IPS-20b (cell line): ENCODE measurements around the gene SEC24A.
A peak's percentile ranks its signal among the peaks of the same experiment; 100 is the strongest.
"Not testable (repeated sequence)": the region's sequence is repeated elsewhere in the genome, so short reads cannot be mapped to it uniquely, and the experiment has no call there.

Experiments used
- H3K27ac ChIP-seq: one replicate; pipeline ENCODE4 v1.5.1; 2013; ENCODE audit warnings: low read length
- H3K27me3 ChIP-seq: 2 replicates; pipeline ENCODE4 v1.6.1; 2013; ENCODE audit warnings: mild to moderate bottlenecking, low read length, inconsistent platforms; ENCODE audit not compliant: insufficient read depth
- H3K36me3 ChIP-seq: 2 replicates; pipeline ENCODE4 v1.6.1; 2013; ENCODE audit warnings: low read depth, mild to moderate bottlenecking, inconsistent platforms, low read length, moderate library complexity; ENCODE audit not compliant: insufficient read depth
- H3K4me1 ChIP-seq: 2 replicates; pipeline ENCODE4 v1.6.1; 2013; ENCODE audit warnings: mild to moderate bottlenecking, control low read depth, inconsistent platforms, low read length, moderate library complexity; ENCODE audit not compliant: insufficient read depth
- H3K4me3 ChIP-seq: 2 replicates; pipeline ENCODE4 v1.5.1; 2013; ENCODE audit warnings: mild to moderate bottlenecking, low read length, inconsistent platforms
- H3K9ac ChIP-seq: 2 replicates; pipeline ENCODE4 v1.6.1; 2013; ENCODE audit warnings: low read depth, mild to moderate bottlenecking, inconsistent platforms, low read length, moderate library complexity
- H3K9me3 ChIP-seq: 2 replicates; pipeline ENCODE4 v1.6.1; 2013; ENCODE audit warnings: mild to moderate bottlenecking, low read depth, low read length, inconsistent platforms; ENCODE audit not compliant: insufficient read depth

Gene SEC24A

DNA sequence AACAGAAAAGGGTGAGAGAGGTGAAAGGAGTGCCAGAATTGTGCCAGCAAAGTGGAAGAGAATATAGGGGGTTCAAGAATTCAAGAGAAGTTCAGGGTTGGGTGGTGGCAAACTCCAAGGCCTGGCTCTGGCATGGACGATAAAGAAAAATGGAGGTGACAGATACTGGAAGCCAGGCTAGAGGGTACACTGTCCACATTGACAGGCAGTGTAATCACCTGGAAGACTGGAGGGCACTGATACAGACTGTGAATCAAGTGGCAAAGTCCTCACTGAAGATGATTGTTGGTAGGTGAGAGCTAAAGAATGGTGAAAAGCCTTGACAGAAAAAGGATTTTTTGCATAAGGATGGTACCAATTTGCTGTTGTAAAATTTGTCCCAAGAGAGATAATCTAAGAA lies 23.0 kb upstream of the SEC24A start:
- Histone ChIP-seq H3K27ac (no peak overlapping the region), H3K9me3 (no peaks in the 10 kb centered on the region), H3K4me3 (no peak overlapping the region), H3K36me3 (peaks cover 18% of the 10 kb centered on the region), H3K4me1 (no peaks in the 10 kb centered on the region), H3K27me3 (no peaks in the 10 kb centered on the region), H3K9ac (no peak overlapping the region)

DNA sequence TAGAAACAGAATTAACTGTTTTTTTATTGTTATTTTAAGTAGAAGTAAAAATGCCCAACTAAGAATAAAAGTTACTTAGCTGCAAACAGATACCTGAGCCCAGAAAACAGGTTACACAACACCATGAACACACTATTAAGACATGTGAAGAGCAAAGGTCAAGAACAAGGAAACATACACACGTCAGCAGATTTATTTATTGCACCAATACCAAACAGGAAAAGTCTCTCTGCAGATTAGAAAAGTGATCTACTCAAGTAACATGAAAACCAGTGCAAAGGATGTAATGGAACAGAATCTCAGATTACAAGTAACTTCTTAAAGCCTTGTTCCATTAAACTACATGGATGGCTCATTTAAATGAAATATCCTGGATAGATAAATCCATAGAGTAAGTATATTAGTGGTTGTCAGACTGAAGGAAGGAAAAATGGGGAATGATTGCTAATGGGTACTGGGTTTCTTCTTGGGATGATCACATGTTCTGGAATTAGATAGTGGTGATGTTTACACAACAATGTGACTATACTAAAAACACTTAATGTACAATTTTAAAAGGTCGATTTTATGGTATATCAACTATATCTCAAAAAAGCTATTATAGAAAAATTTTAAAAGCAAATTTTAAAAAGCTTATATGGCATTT lies 22.1 kb upstream of the SEC24A start:
- no peak overlapping the region for H3K27ac ChIP-seq

DNA sequence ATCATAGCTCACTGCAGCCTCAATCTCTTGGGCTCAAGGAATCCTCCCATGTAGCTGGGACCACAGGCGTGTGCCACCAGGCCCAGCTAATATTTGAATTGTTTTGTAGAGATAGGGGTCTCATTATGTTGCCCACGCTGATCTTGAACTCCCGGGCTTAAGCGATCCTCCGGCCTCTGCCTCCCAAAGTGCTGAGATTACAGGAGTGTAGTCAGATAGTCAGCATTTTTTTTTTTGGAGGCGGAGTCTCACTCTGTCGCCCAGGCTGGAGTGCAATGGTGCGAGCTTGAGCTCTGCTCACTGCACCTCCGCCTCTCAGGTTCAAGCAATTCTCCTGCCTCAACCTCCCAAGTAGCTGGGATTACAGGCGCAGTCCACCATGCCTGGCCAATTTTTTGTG lies 14.4 kb upstream of the SEC24A start:
- Histone ChIP-seq H3K4me3 (no peak overlapping the region), H3K27me3 (no peaks in the 10 kb centered on the region), H3K9ac (no peak overlapping the region), H3K27ac (no peak overlapping the region), H3K9me3 (no peaks in the 10 kb centered on the region), H3K36me3 (no peaks in the 10 kb centered on the region), H3K4me1 (no peaks in the 10 kb centered on the region)

More for the DNA sequence above, 22.1 kb upstream of the SEC24A start:
- H3K36me3 ChIP-seq = 0 out of 2 replicates have a peak, but pooled peaks cover 9% of the 10 kb centered on the region
- no peaks in the 10 kb centered on the region for H3K27me3 ChIP-seq
- no peak overlapping the region for H3K9ac ChIP-seq
- H3K4me1 ChIP-seq = no peaks in the 10 kb centered on the region
- H3K9me3 ChIP-seq = no peaks in the 10 kb centered on the region
- no peak overlapping the region for H3K4me3 ChIP-seq

DNA sequence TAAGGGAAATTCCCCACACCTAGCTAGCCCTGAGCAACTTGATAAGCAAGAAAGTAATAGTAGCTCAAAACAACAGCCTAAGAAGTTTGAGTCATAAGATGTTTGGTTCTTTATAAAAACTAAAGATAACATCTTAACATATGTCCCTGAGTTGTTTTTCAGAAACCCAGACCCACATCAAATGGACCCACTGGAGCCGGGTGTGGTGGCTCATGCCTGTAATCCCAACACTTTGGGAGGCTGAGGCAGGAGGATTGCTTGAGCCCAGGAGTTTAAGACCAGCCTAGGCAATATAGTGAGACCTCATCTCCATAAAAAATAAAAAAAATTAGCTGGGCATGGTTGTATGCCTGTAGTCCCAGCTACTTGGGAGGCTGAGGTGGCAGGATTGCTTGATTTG lies 13.2 kb upstream of the SEC24A start:
- H3K27me3 ChIP-seq, H3K4me1 ChIP-seq, H3K36me3 ChIP-seq, H3K9me3 ChIP-seq, H3K4me3 ChIP-seq, H3K9ac ChIP-seq, H3K27ac ChIP-seq: not testable (repeated sequence)

DNA sequence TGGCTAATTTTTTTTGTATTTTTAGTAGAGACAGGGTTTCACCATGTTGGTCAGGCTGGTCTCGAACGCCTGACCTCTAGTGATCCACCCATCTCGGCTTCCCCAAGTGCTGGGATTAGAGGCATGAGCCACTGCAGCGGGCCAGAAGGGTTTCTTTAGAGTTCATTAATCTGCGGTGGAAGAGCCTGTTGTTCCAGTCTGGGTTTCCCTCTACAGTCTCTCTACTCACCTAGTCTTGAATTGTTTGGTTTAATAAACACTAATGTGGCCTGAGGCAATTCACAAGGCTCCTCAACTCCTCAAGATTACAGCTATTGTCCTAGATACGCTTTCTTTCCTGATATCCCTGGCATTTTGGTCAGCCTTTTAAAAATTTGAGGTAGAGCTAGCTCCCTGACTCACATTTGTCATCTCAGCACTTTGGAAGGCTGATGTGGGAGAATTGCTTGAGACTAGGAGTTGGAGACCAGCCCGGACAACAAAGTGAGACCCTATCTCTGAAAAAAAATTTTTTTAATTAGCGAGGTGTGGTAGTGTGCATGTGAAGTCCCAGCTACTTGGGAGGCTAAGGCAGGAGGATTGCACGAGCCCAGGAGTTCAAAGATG lies 11.4 kb upstream of the SEC24A start:
- Histone ChIP-seq H3K4me3 (no peak overlapping the region), H3K9me3 (no peaks in the 10 kb centered on the region), H3K27ac (no peak overlapping the region), H3K4me1 (no peaks in the 10 kb centered on the region), H3K9ac (no peak overlapping the region), H3K27me3 (no peaks in the 10 kb centered on the region), H3K36me3 (no peaks in the 10 kb centered on the region)

DNA sequence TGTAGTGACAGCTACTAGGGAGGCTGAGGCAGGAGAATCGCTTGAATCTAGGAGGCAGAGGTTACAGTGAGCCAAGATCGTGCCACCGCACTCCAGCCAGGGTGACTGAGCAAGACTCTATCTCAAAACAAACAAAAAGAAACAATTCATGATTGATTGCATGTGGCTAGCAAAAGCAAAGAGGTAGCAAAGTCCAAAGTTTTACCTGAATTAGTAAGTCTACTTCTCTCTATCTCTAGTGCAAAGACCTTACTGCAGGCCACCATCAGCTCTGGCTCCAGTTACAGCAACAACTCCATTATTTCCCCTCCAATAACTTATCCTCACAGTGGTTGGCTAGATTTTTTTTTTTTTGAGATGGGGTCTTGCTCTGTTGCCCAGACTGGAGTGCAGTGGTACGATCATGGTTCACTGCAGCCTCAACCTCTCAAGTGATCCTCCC lies 9.8 kb upstream of the SEC24A start:
- Histone ChIP-seq H3K9me3 (no peaks in the 10 kb centered on the region), H3K27ac (no peak overlapping the region), H3K36me3 (no peaks in the 10 kb centered on the region), H3K27me3 (no peaks in the 10 kb centered on the region), H3K4me1 (no peaks in the 10 kb centered on the region), H3K9ac (no peak overlapping the region), H3K4me3 (no peak overlapping the region)

DNA sequence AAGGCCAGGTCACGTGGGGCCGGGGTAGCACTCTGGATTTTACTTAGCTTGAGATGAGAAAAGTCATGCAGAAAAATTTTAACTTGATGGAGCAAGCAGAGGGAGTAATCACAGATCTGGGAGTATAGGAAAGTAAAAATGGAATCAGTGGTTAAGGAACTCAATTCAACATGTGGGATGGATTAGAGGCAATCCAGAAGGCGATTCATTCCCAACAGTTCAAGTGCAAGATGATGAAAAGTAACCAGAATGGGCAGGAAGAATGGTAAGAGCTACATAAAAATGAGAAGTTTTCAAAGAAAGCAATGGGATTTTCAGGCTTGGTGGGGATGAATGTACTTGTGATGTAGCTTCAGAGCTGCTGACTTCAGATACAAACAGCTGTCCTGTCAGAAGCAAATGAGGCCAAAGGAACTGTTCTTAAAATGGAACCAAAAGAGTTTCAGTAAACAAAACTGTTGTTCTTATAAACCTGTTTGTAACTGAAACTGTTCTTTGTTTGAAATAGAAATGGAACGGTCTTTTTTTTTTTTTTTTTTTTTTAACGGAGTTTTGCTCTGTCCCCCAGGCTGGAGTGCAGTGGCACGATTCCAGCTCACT lies 5.6 kb upstream of the SEC24A start:
- Histone ChIP-seq H3K4me1 (no peaks in the 10 kb centered on the region), H3K9me3 (no peaks in the 10 kb centered on the region), H3K27me3 (no peaks in the 10 kb centered on the region), H3K9ac (no peak overlapping the region), H3K4me3 (no peak overlapping the region), H3K36me3 (no peaks in the 10 kb centered on the region), H3K27ac (no peak overlapping the region)

DNA sequence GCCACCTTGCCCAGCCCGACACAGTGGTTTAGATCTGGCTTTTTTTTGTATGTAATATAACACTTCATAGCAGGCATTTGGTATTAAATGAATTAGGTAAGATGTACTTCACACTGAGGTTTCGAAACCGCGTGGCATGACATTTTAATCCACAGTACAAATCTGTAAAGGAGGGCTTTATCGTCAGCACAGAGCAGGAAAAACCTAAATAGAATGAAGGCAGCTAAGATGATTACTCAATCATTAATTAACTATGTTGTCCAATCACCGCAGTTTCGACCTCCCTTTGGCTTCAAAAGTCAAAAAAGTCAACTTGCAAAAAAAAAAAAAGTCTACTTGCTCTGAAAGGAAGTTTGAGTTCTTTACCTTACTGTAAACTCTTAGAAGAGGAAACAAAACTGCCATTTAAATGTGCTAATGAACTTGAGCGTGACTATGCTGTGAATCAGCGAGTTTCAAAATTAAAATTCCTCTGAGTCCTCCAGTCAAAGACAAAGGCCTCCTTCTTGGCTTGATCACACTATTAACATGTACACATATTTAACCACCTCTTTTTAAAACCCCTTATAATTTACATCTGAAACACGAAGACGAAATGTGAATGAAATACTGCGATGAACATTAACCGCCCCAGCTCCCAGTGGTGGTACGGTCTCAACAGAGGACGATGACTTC lies 698 bp upstream of the SEC24A start:
- Histone ChIP-seq H3K4me3 (peak overlapping the region; percentile 87), H3K27me3 (no peaks in the 10 kb centered on the region), H3K36me3 (no peaks in the 10 kb centered on the region), H3K9me3 (no peaks in the 10 kb centered on the region), H3K4me1 (peaks cover 4% of the 10 kb centered on the region; the same call in 1 of the 2 replicates), H3K27ac (peak overlapping the region; percentile 31), H3K9ac (peak overlapping the region; percentile 90)

DNA sequence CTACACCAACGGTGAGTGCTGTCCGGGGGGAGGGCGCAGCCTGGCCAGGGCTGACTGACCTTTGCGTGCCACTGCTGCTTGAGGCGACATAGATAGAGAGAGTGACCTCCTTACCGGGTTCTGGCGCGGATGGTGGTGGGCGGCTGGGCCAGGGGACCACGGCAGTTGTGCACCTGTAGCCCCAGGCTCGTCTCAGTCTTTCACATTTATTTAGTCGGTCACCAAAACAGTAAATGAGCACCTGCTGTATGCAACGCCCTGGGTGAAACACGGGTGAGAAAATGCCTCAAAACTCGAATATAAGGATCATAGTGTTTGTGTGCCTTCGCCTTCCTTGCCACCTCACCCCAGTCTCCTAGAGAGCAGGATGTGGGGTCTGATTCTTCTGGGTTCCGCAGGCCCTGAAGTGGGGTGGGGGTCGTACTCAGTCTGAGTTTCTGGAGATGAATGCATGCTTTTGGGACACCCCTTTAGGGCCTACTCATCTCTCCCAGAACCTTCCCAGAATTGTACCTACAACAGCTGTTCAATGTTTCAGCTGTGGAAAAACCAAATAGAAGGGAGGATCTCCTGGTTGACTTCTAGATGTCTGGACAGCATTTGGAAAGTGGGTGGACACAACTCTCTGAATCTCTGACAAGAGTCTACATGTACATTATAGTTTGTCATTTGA lies 714 bp downstream of the SEC24A start:
- peak overlapping the region; percentile 13 for H3K27ac ChIP-seq
- peaks cover 4% of the 10 kb centered on the region; the same call in 1 of the 2 replicates for H3K4me1 ChIP-seq
- peak overlapping the region; percentile 87 for H3K4me3 ChIP-seq
- H3K27me3 ChIP-seq = no peaks in the 10 kb centered on the region
- no peaks in the 10 kb centered on the region for H3K9me3 ChIP-seq
- peak overlapping the region; percentile 90 for H3K9ac ChIP-seq
- H3K36me3 ChIP-seq = no peaks in the 10 kb centered on the region

DNA sequence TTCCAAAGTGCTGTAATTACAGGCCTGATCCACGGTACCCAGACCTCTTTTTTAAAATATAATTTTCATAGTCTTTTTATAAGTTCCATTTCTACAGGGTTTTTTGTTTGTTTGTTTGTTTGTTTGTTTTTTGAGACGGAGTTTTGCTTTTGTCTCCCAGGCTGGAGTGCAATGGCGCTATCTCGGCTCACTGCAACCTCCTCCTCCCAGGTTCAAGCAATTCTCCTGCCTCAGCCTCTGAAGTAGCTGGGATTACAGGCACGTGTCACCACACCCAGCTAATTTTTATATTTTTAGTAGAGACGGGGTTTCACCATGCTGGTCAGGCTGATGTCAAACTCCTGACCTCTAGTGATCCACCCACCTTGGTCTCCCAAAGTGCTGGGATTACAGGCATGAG lies 2.1 kb downstream of the SEC24A start:
- not testable (repeated sequence) for H3K9me3 ChIP-seq, H3K36me3 ChIP-seq, H3K27ac ChIP-seq, H3K9ac ChIP-seq, H3K4me1 ChIP-seq, H3K4me3 ChIP-seq, H3K27me3 ChIP-seq

DNA sequence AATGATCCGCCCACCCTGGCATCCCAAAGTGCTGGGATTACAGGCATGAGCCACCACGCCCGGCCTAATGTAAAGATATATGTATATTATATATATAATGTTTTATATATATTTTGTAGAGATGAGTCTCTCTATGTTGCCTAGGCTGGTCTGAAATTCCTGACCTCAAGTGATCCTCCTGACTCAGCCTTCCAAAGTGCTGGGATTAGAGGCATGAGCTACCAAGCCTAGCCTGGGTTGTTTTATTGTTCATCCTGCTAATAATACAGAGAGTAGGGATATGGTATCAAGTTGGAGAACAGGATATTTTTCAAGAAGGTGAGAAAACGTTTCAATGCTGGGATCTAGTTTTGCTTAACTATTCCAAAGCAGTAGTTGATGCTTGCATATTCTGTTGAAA lies 2.9 kb downstream of the SEC24A start:
- H3K9ac ChIP-seq = no peak overlapping the region
- H3K27me3 ChIP-seq = no peaks in the 10 kb centered on the region
- H3K27ac ChIP-seq = no peak overlapping the region
- H3K9me3 ChIP-seq = no peaks in the 10 kb centered on the region
- H3K36me3 ChIP-seq = no peaks in the 10 kb centered on the region
- peaks cover 4% of the 10 kb centered on the region; the same call in 1 of the 2 replicates for H3K4me1 ChIP-seq
- no peak overlapping the region for H3K4me3 ChIP-seq
